ENCODE measurements around the gene CD63.

- TF ChIP-seq CTCF (conservative IDR thresholded peaks at IDR 0.05; ENCODE audit: low read depth, low read length) (no peak), MXI1 (IDR thresholded peaks at IDR 0.05; ENCODE audit: borderline replicate concordance, low read depth, low read length) (no peak), NFE2L2 (IDR thresholded peaks at IDR 0.05; ENCODE audit: low read depth, low read length) (no peak), POLR2A (IDR thresholded peaks at IDR 0.05; ENCODE audit: low read depth, low read length) (no peak)
Measured at GRCh38 chr12:55734595-55734994, 5.8 kb upstream of the CD63 start.
